OCI-LY7 (cell line): Measurements from ENCODE around the gene ANTXR1. TPM values are rescaled to one million over a fixed set of nuclear protein-coding genes. Genes with fewer than 3 reads are reported as not detected.

ENCODE experiments used
- BruUV-seq: library from RNA; stranded (reverse); fragments of 400-500 nt; replicated peaks from 2 replicates; lab custom pipeline; 2021; lab: Mats Ljungman, UMichigan
- CTCF ChIA-PET: fragments of 300-600 bp; sonication (Branson Sonifier 250); formaldehyde crosslinking; loops from one replicate; lab custom pipeline; 2022; ENCODE audit warnings: antibody characterized with exemption; ENCODE audit not compliant: unreplicated experiment; lab: Charles Lee
- POLR2A ChIA-PET: fragments of 300-600 bp; sonication (Branson Sonifier 250); formaldehyde crosslinking; loops from one replicate; lab custom pipeline; 2022; ENCODE audit warnings: antibody characterized with exemption; lab: Charles Lee
- DNase-seq: peaks from one replicate; pipeline ENCODE4 v3.0.0-alpha.2; 2015; ENCODE audit warnings: low spot score
- H2AFZ ChIP-seq: fragments of 200-600 bp; sonication (generic), shearing (Covaris generic); 2 replicates; pipeline ENCODE4 v1.6.1; 2014; ENCODE audit warnings: mild to moderate bottlenecking, antibody characterized with exemption, low read length, moderate library complexity
- H3K27ac ChIP-seq: fragments of 200-600 bp; sonication (generic); 2 replicates; pipeline ENCODE4 v1.5.1; 2014; ENCODE audit warnings: mixed run types, low read depth, mild to moderate bottlenecking, moderate library complexity, low read length, inconsistent platforms; ENCODE audit not compliant: poor library complexity, severe bottlenecking
- H3K36me3 ChIP-seq: fragments of 200-600 bp; sonication (generic); 2 replicates; pipeline ENCODE4 v1.6.1; 2014; ENCODE audit warnings: mild to moderate bottlenecking, antibody characterized with exemption, low read length, moderate library complexity, mixed read lengths; ENCODE audit not compliant: insufficient read depth
- H3K4me1 ChIP-seq: fragments of 200-600 bp; sonication (generic); 2 replicates; pipeline ENCODE4 v1.5.1; 2014; ENCODE audit warnings: mild to moderate bottlenecking, low read length; ENCODE audit not compliant: insufficient read depth, poor library complexity, severe bottlenecking
- H3K4me2 ChIP-seq: fragments of 200-600 bp; sonication (generic); 2 replicates; pipeline ENCODE4 v1.6.1; 2014; ENCODE audit warnings: mild to moderate bottlenecking, low read length
- H3K4me3 ChIP-seq: fragments of 200-600 bp; sonication (generic); 2 replicates; pipeline ENCODE4 v1.5.1; 2014; ENCODE audit warnings: mild to moderate bottlenecking, low read depth, low read length; ENCODE audit not compliant: poor library complexity, severe bottlenecking
- H3K79me2 ChIP-seq: fragments of 200-600 bp; sonication (generic); 2 replicates; pipeline ENCODE4 v1.6.1; 2016; ENCODE audit warnings: low read depth, mild to moderate bottlenecking, low read length, moderate library complexity, mixed read lengths; ENCODE audit not compliant: insufficient read depth
- H3K9me2 ChIP-seq: fragments of 200-600 bp; sonication (generic); 2 replicates; pipeline ENCODE4 v1.6.1; 2016; ENCODE audit warnings: mild to moderate bottlenecking, low read length, mixed read lengths; ENCODE audit not compliant: insufficient read depth
- H3K9me3 ChIP-seq: fragments of 200-600 bp; sonication (generic); 2 replicates; pipeline ENCODE4 v1.6.1; 2014; ENCODE audit warnings: mild to moderate bottlenecking, mixed run types, low read length, mixed read lengths
- H4K20me1 ChIP-seq: fragments of 200-600 bp; sonication (generic); 2 replicates; pipeline ENCODE4 v1.6.1; 2014; ENCODE audit warnings: mild to moderate bottlenecking, antibody characterized with exemption, low read length, moderate library complexity, mixed read lengths; ENCODE audit not compliant: insufficient read depth
- EZH2phosphoT487 ChIP-seq: fragments of 200-600 bp; sonication (generic); IDR thresholded peaks from 2 replicates; pipeline ENCODE4 v1.6.1; 2018; ENCODE audit warnings: low read depth, borderline replicate concordance, mild to moderate bottlenecking, mixed run types, antibody characterized with exemption, low read length, moderate library complexity, mixed read lengths
- intact Hi-C: fragments of 100-400 bp; cut with micrococcal nuclease; formaldehyde crosslinking; loops from one replicate; pipeline ENCODE4 v1.10.0; 2022; ENCODE audit not compliant: unreplicated experiment
- total RNA-seq, 2 experiments: library from RNA; depleted of rRNA in 1 of 2; stranded (reverse); fragments of >200 nt in 1 of 2; shearing (Covaris generic) in 1 of 2; gene quantifications; 2 replicates each; pipeline ENCODE4 v1.2.3, GENCODE V29; 2014 to 2022
- TF ChIP-seq, protein P1 (sequence below): fragments of 200-600 bp; sonication (generic); conservative IDR thresholded peaks from 2 replicates; pipeline ENCODE4 v1.5.1; 2014; ENCODE audit warnings: mild to moderate bottlenecking, antibody characterized with exemption, low read length, moderate library complexity, mixed read lengths

Gene ANTXR1
- total RNA-seq, 2 experiments from 2014 or later = not detected

GRCh38 chr2:69082430-69082997 lies 69.5 kb downstream of the ANTXR1 start:
- no peaks in the 10 kb centered on the region for H3K79me2 ChIP-seq
- BruUV-seq = no TSS peak
- no peaks in the 10 kb centered on the region for H4K20me1 ChIP-seq
- TF ChIP-seq EZH2phosphoT487 = no peak
- TF ChIP-seq, protein P1, sequence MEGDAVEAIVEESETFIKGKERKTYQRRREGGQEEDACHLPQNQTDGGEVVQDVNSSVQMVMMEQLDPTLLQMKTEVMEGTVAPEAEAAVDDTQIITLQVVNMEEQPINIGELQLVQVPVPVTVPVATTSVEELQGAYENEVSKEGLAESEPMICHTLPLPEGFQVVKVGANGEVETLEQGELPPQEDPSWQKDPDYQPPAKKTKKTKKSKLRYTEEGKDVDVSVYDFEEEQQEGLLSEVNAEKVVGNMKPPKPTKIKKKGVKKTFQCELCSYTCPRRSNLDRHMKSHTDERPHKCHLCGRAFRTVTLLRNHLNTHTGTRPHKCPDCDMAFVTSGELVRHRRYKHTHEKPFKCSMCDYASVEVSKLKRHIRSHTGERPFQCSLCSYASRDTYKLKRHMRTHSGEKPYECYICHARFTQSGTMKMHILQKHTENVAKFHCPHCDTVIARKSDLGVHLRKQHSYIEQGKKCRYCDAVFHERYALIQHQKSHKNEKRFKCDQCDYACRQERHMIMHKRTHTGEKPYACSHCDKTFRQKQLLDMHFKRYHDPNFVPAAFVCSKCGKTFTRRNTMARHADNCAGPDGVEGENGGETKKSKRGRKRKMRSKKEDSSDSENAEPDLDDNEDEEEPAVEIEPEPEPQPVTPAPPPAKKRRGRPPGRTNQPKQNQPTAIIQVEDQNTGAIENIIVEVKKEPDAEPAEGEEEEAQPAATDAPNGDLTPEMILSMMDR = no peak
- no peaks in the 10 kb centered on the region for H3K9me3 ChIP-seq
- H2AFZ ChIP-seq = no peak overlapping the region
- POLR2A ChIA-PET = no interaction called here
- H3K4me1 ChIP-seq = no peaks in the 10 kb centered on the region
- no peak overlapping the region for H3K27ac ChIP-seq
- intact Hi-C loops = no loop called here
- H3K4me3 ChIP-seq = no peak overlapping the region
- CTCF ChIA-PET = no interaction called here
- no peak for DNase-seq
- no peak overlapping the region for H3K4me2 ChIP-seq
- H3K36me3 ChIP-seq = no peaks in the 10 kb centered on the region
- no peaks in the 10 kb centered on the region for H3K9me2 ChIP-seq

- Histone ChIP-seq H3K9me2 (no peaks in the 10 kb centered on the region), H3K4me1 (no peaks in the 10 kb centered on the region), H3K36me3 (no peaks in the 10 kb centered on the region), H3K27ac (no peak overlapping the region), H2AFZ (no peak overlapping the region), H3K4me3 (no peak overlapping the region), H3K79me2 (no peaks in the 10 kb centered on the region), H3K4me2 (no peak overlapping the region), H4K20me1 (no peaks in the 10 kb centered on the region), H3K9me3 (no peaks in the 10 kb centered on the region)
- no peak for DNase-seq
- POLR2A ChIA-PET = no interaction called here
- TF ChIP-seq EZH2phosphoT487 = no peak
- TF ChIP-seq, protein P1 = no peak
- intact Hi-C loops = no loop called here
- BruUV-seq = no TSS peak
- CTCF ChIA-PET = no interaction called here
Observed at GRCh38 chr2:69083235-69083748, 70.3 kb downstream of the ANTXR1 start.

- no peak for DNase-seq
- Histone ChIP-seq H3K9me3 (no peaks in the 10 kb centered on the region), H4K20me1 (no peaks in the 10 kb centered on the region), H2AFZ (no peak overlapping the region), H3K79me2 (no peaks in the 10 kb centered on the region), H3K9me2 (no peaks in the 10 kb centered on the region), H3K27ac (no peak overlapping the region), H3K36me3 (no peaks in the 10 kb centered on the region), H3K4me1 (no peaks in the 10 kb centered on the region), H3K4me3 (no peak overlapping the region), H3K4me2 (no peak overlapping the region)
- TF ChIP-seq EZH2phosphoT487 = no peak
- TF ChIP-seq, protein P1 = no peak
- BruUV-seq = no TSS peak
- ChIA-PET POLR2A (no interaction called here), CTCF (no interaction called here)
- intact Hi-C loops = no loop called here
Observed at GRCh38 chr2:69084492-69084891, 71.5 kb downstream of the ANTXR1 start.
